ENCODE results near the gene USP30.
"Not testable (repeated sequence)": the region's sequence is repeated elsewhere in the genome, so short reads cannot be mapped to it uniquely, and the experiment has no call there.

Gene USP30

GRCh38 chr12:109016016-109016415 lies 36.4 kb upstream of the USP30 start:
- POLR2A ChIA-PET (ENCODE audit: low non-redundant PET) = no interaction called here
- DNase-seq (ENCODE audit: low spot score) = no peak
- TF ChIP-seq CTCF (conservative IDR thresholded peaks at IDR 0.05; ENCODE audit: low read depth) = no peak

GRCh38 chr12:109016978-109017377 lies 35.4 kb upstream of the USP30 start:
- no peak for TF ChIP-seq CTCF (conservative IDR thresholded peaks at IDR 0.05; ENCODE audit: low read depth)
- H3K27ac ChIP-seq = no peak overlapping the region
- CTCF ChIA-PET = no interaction called here
- POLR2A ChIA-PET (ENCODE audit: low non-redundant PET) = no interaction called here
- DNase-seq (ENCODE audit: low spot score) = no peak

More at GRCh38 chr12:109016016-109016415, 36.4 kb upstream of the USP30 start:
- no peak overlapping the region for H3K27ac ChIP-seq
- CTCF ChIA-PET = no interaction called here

- DNase-seq (ENCODE audit: low spot score) = no peak
- no peak for TF ChIP-seq CTCF (conservative IDR thresholded peaks at IDR 0.05; ENCODE audit: low read depth)
- ChIA-PET CTCF (no interaction called here), POLR2A (ENCODE audit: low non-redundant PET) (no interaction called here)
- H3K27ac ChIP-seq = no peak overlapping the region
These were observed 34.1 kb upstream of the USP30 start for GRCh38 chr12:109018296-109018695.

GRCh38 chr12:109020146-109020795 lies 32.1 kb upstream of the USP30 start:
- no peak for TF ChIP-seq CTCF (conservative IDR thresholded peaks at IDR 0.05; ENCODE audit: low read depth)
- POLR2A ChIA-PET (ENCODE audit: low non-redundant PET) = no interaction called here
- no peak for DNase-seq (ENCODE audit: low spot score)
- CTCF ChIA-PET = no interaction called here
- H3K27ac ChIP-seq = no peak overlapping the region

- DNase-seq (ENCODE audit: low spot score) = peak; percentile 74
- TF ChIP-seq CTCF (conservative IDR thresholded peaks at IDR 0.05; ENCODE audit: low read depth) = no peak
- no peak within 1 kb of the TSS for H3K27ac ChIP-seq
- POLR2A ChIA-PET (ENCODE audit: low non-redundant PET) = no interaction called here
- CTCF ChIA-PET = interaction anchor here (0.5 to 1.4 kb wide), 4 partner anchors 45 to 368 kb away, joined by 3 to 6 read pairs (median 4); no protein-coding TSS in a partner anchor
These were observed 31.5 kb upstream of the USP30 start, which contains the start of gene SVOP for GRCh38 chr12:109020796-109021380. TSS of gene SVOP (minus strand) at chr12:109021068. CDS start at chr12:109020868, 200 bp downstream.

- POLR2A ChIA-PET (ENCODE audit: low non-redundant PET) = no interaction called here
- CTCF ChIA-PET = no interaction called here
- no peak for TF ChIP-seq CTCF (conservative IDR thresholded peaks at IDR 0.05; ENCODE audit: low read depth)
- no peak overlapping the region for H3K27ac ChIP-seq
- DNase-seq (ENCODE audit: low spot score) = no peak
These were observed 24.6 kb upstream of the USP30 start for GRCh38 chr12:109027767-109028166.

- CTCF ChIA-PET = interaction anchor here (0.6 to 0.7 kb wide), 2 partner anchors 15 to 24 kb away, joined by 3 to 4 read pairs; partner anchors contain the start of gene USP30
These were observed 23.8 kb upstream of the USP30 start for GRCh38 chr12:109028624-109029023.

More at GRCh38 chr12:109028624-109029023, 23.8 kb upstream of the USP30 start:
- POLR2A ChIA-PET (ENCODE audit: low non-redundant PET); H3K27ac ChIP-seq; DNase-seq (ENCODE audit: low spot score): not testable (repeated sequence)

Measured in RWPE1 (cell line).